AG09319 (cell line): ENCODE data around the gene ST3GAL5.

ENCODE experiments used
- DNase-seq: peaks from one replicate; pipeline ENCODE4 v3.0.0-alpha.2; 2010; ENCODE audit warnings: low read depth; ENCODE audit errors: extremely low read depth
- CTCF ChIP-seq: IDR thresholded peaks from 2 replicates; pipeline ENCODE4 v1.5.1; 2011; ENCODE audit warnings: low read depth, mild to moderate bottlenecking, inconsistent platforms, low read length, moderate library complexity

The ST3GAL5 gene

GRCh38 chr2:85875350-85876050 is 13.3 kb downstream of the ST3GAL5 start:
- TF ChIP-seq CTCF, result no peak
- DNase-seq, result no peak

GRCh38 chr2:85873679-85874078 is 15.1 kb downstream of the ST3GAL5 start:
- peak; percentile 23 for TF ChIP-seq CTCF
- no peak for DNase-seq

GRCh38 chr2:85872536-85873161 is 16.1 kb downstream of the ST3GAL5 start:
- no peak for DNase-seq
- TF ChIP-seq CTCF, result no peak

- TF ChIP-seq CTCF, result no peak
- no peak for DNase-seq
These were observed 17.2 kb downstream of the ST3GAL5 start for GRCh38 chr2:85871494-85872164.

GRCh38 chr2:85868822-85869221 is 20.0 kb downstream of the ST3GAL5 start:
- no peak for DNase-seq
- TF ChIP-seq CTCF, result no peak

GRCh38 chr2:85867556-85868292 is 21.1 kb downstream of the ST3GAL5 start:
- DNase-seq, result no peak
- no peak for TF ChIP-seq CTCF
